Measurements from ENCODE around the gene APCDD1L. TPM values are rescaled to one million over a fixed set of nuclear protein-coding genes. Genes with fewer than 3 reads are reported as not detected.

The APCDD1L gene
- polyA plus RNA-seq, 1 donor from 2014 or later: not detected

- Histone ChIP-seq H3K36me3 (ENCODE audit: insufficient read depth, low read length) (no peaks in the 10 kb centered on the region), H4K20me1 (ENCODE audit: insufficient read depth) (no peaks in the 10 kb centered on the region), H3K9ac (ENCODE audit: low read length) (no peak overlapping the region), H3K9me2 (ENCODE audit: insufficient read depth, low read length) (no peaks in the 10 kb centered on the region), H3K4me2 (ENCODE audit: low read length) (no peak overlapping the region), H3K9me3 (ENCODE audit: low read length) (no peaks in the 10 kb centered on the region), H3K27ac (ENCODE audit: low read length) (no peak overlapping the region), H2AFZ (ENCODE audit: low read depth, low read length) (no peak overlapping the region), H3K79me2 (replicated peaks; ENCODE audit: insufficient read depth, low read length) (no peaks in the 10 kb centered on the region), H3K27me3 (ENCODE audit: insufficient read depth, low read depth, low read length) (no peaks in the 10 kb centered on the region), H3F3A (ENCODE audit: insufficient read depth, low read length, poor library complexity, severe bottlenecking) (no peaks in the 10 kb centered on the region), H3K4me3 (ENCODE audit: low read length) (no peak overlapping the region)
- TF ChIP-seq EP300 (conservative IDR thresholded peaks at IDR 0.05; ENCODE audit: poor library complexity, severe bottlenecking) (no peak), SMC3 (conservative IDR thresholded peaks at IDR 0.05; ENCODE audit: poor library complexity) (no peak), MXI1 (conservative IDR thresholded peaks at IDR 0.05; ENCODE audit: poor library complexity, severe bottlenecking) (no peak), TAF1 (IDR thresholded peaks at IDR 0.05; ENCODE audit: low read depth) (no peak), REST (IDR thresholded peaks at IDR 0.05; ENCODE audit: borderline replicate concordance) (no peak), RAD21 (conservative IDR thresholded peaks at IDR 0.05) (no peak), POLR2AphosphoS5 (IDR thresholded peaks at IDR 0.05) (no peak)
Measured at GRCh38 chr20:58467572-58468527, 47.3 kb downstream of the APCDD1L start.

- no peak for TF ChIP-seq POLR2AphosphoS5 (IDR thresholded peaks at IDR 0.05)
- Histone ChIP-seq H3K4me2 (ENCODE audit: low read length) (no peak overlapping the region), H4K20me1 (ENCODE audit: insufficient read depth) (no peaks in the 10 kb centered on the region), H3K9me2 (ENCODE audit: insufficient read depth, low read length) (no peaks in the 10 kb centered on the region), H3K9ac (ENCODE audit: low read length) (no peak overlapping the region), H2AFZ (ENCODE audit: low read depth, low read length) (no peak overlapping the region), H3K36me3 (ENCODE audit: insufficient read depth, low read length) (no peaks in the 10 kb centered on the region), H3F3A (ENCODE audit: insufficient read depth, low read length, poor library complexity, severe bottlenecking) (no peaks in the 10 kb centered on the region), H3K9me3 (ENCODE audit: low read length) (no peaks in the 10 kb centered on the region), H3K27ac (ENCODE audit: low read length) (no peak overlapping the region), H3K27me3 (ENCODE audit: insufficient read depth, low read depth, low read length) (no peaks in the 10 kb centered on the region), H3K79me2 (replicated peaks; ENCODE audit: insufficient read depth, low read length) (no peaks in the 10 kb centered on the region), H3K4me3 (ENCODE audit: low read length) (no peak overlapping the region)
Measured at GRCh38 chr20:58466729-58467571, 48.2 kb downstream of the APCDD1L start.

- no peaks in the 10 kb centered on the region for H3K9me2 ChIP-seq (ENCODE audit: insufficient read depth, low read length)
- no peaks in the 10 kb centered on the region for H3K36me3 ChIP-seq (ENCODE audit: insufficient read depth, low read length)
- no peaks in the 10 kb centered on the region for H3F3A ChIP-seq (ENCODE audit: insufficient read depth, low read length, poor library complexity, severe bottlenecking)
- no peak for TF ChIP-seq CTCF (IDR thresholded peaks at IDR 0.05; ENCODE audit: poor library complexity, severe bottlenecking)
- TF ChIP-seq REST (IDR thresholded peaks at IDR 0.05; ENCODE audit: borderline replicate concordance): no peak
- TF ChIP-seq SMC3 (conservative IDR thresholded peaks at IDR 0.05; ENCODE audit: poor library complexity): no peak
- no peak for TF ChIP-seq TAF1 (IDR thresholded peaks at IDR 0.05; ENCODE audit: low read depth)
- TF ChIP-seq POLR2AphosphoS5 (IDR thresholded peaks at IDR 0.05): no peak
- TF ChIP-seq EP300 (conservative IDR thresholded peaks at IDR 0.05; ENCODE audit: poor library complexity, severe bottlenecking): no peak
- no peak for TF ChIP-seq RAD21 (conservative IDR thresholded peaks at IDR 0.05)
- TF ChIP-seq EZH2 (IDR thresholded peaks at IDR 0.05; ENCODE audit: borderline replicate concordance, insufficient read depth, low read length, poor library complexity, severe bottlenecking): no peak
- no peak for TF ChIP-seq MXI1 (conservative IDR thresholded peaks at IDR 0.05; ENCODE audit: poor library complexity, severe bottlenecking)
- H3K9ac ChIP-seq (ENCODE audit: low read length): no peak overlapping the region
- no peaks in the 10 kb centered on the region for H3K9me3 ChIP-seq (ENCODE audit: low read length)
- H3K4me2 ChIP-seq (ENCODE audit: low read length): no peak overlapping the region
- H3K27me3 ChIP-seq (ENCODE audit: insufficient read depth, low read depth, low read length): no peaks in the 10 kb centered on the region
- no peak overlapping the region for H3K4me3 ChIP-seq (ENCODE audit: low read length)
- no peaks in the 10 kb centered on the region for H4K20me1 ChIP-seq (ENCODE audit: insufficient read depth)
- H2AFZ ChIP-seq (ENCODE audit: low read depth, low read length): no peak overlapping the region
- no peak overlapping the region for H3K27ac ChIP-seq (ENCODE audit: low read length)
- H3K79me2 ChIP-seq (replicated peaks; ENCODE audit: insufficient read depth, low read length): no peaks in the 10 kb centered on the region
Measured at GRCh38 chr20:58466095-58466708, 49.0 kb downstream of the APCDD1L start.

All from neural cell (in vitro differentiated cells).